Subcutaneous abdominal adipose tissue (tissue), 5 donors: Measurements from ENCODE around the gene NME9.
A peak's percentile ranks its signal among the peaks of the same experiment; 100 is the strongest.

ENCODE experiments used
- H3K27ac ChIP-seq: one replicate; pipeline ENCODE4 v1.7.0; 2013; ENCODE audit warnings: low read depth, mild to moderate bottlenecking, inconsistent platforms, low read length, moderate library complexity
- H3K27me3 ChIP-seq, 5 donors: one replicate each; pipeline ENCODE4 v1.7.0; 2013; ENCODE audit warnings: low read length in 5 of 5, inconsistent platforms in 1 of 5; ENCODE audit not compliant: control insufficient read depth in 5 of 5, insufficient read depth in 4 of 5
- H3K36me3 ChIP-seq, 5 donors: one replicate each; pipeline ENCODE4 v1.7.0; 2013; ENCODE audit warnings: low read length in 5 of 5; ENCODE audit not compliant: control insufficient read depth in 5 of 5, insufficient read depth in 5 of 5
- H3K4me1 ChIP-seq, 5 donors: one replicate each; pipeline ENCODE4 v1.7.0; 2013; ENCODE audit warnings: low read length in 5 of 5, mild to moderate bottlenecking in 3 of 5, moderate library complexity in 1 of 5; ENCODE audit not compliant: control insufficient read depth in 5 of 5, insufficient read depth in 5 of 5
- H3K4me3 ChIP-seq, 5 donors: one replicate each; pipeline ENCODE4 v1.7.0; 2013; ENCODE audit warnings: low read length in 5 of 5, low read depth in 1 of 5
- H3K9ac ChIP-seq, 5 donors: one replicate each; pipeline ENCODE4 v1.7.0; 2013; ENCODE audit warnings: low read length in 5 of 5, mild to moderate bottlenecking in 4 of 5, moderate library complexity in 3 of 5
- H3K9me3 ChIP-seq, 5 donors: one replicate each; pipeline ENCODE4 v1.7.0; 2013; ENCODE audit warnings: low read length in 5 of 5; ENCODE audit not compliant: control insufficient read depth in 5 of 5
- donor health status: healthy.
- donor health status: healthy.
- donor health status: healthy.
- donor health status: healthy.
- donor health status: healthy.

NME9 gene

GRCh38 chr3:138355071-138355470, 25.4 kb upstream of the NME9 start:
- H3K4me3 ChIP-seq: no peak overlapping the region
- H3K36me3 ChIP-seq: peaks cover 0 to 12% (median 8%) of the 10 kb centered on the region in 5 donors
- H3K27me3 ChIP-seq: no peaks in the 10 kb centered on the region
- H3K27ac ChIP-seq: no peak overlapping the region
- H3K9me3 ChIP-seq: no peaks in the 10 kb centered on the region
- H3K9ac ChIP-seq: peak overlapping the region in 1 of 5 donors; percentile 38
- H3K4me1 ChIP-seq: peaks cover 13 to 89% (median 76%) of the 10 kb centered on the region in 5 donors

DNA sequence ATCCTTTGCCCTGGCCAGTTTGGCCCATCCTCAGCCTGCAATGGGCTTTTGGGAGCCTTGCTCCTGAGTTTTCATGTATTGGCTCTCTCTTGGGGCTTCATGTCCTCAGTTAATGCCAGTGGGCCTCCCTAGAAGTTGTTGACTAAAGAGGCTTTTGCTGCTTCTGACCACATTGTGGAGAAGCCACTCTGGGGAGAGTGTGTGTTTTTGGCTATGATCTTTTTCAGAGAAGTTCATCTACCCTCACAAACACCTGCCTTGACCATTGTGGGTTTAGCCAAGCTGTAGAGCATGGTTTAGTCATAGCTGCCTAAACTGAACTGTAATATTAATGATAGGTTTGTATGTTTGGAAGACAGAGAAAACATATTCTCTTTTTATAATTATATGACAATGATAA, 24.7 kb upstream of the NME9 start:
- H3K4me1 ChIP-seq: peaks cover 9 to 89% (median 76%) of the 10 kb centered on the region in 5 donors
- no peak overlapping the region for H3K27ac ChIP-seq

DNA sequence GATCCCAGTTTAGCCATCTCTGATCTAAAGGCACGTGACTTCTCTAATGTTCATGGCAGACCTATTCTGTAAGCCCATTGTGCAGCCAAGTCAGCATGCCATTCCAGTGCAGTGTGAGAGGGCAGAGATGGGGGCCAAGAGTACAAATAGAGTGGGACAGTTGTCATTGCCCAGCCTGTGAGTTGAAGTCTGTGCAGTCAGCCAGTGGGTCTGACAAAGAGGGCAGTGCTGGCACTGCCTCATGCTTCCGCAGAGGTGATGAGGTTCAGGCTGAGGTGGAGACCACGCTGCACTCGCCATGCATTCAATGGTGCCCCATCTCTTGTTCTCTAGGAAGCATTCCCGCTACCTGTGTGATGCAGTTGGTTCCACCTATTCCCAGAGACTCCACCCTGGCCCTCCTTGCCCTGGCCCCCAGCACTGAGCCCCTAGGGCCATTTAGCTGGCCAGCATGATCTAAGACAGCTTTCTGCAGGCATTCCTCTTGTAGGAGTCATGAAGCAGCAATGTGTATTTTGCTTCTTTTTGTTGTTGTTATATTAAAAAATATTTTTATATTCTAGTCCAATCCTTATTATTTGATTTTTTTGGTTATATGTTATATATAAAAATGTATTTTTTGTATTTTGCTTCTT, 22.4 kb upstream of the NME9 start:
- Histone ChIP-seq H3K27me3 (no peaks in the 10 kb centered on the region), H3K4me3 (peak overlapping the region in 1 of 5 donors; percentile 26), H3K9ac (no peak overlapping the region), H3K9me3 (no peaks in the 10 kb centered on the region), H3K27ac (peak overlapping the region; percentile 80), H3K36me3 (peaks cover 0 to 12% (median 8%) of the 10 kb centered on the region in 5 donors), H3K4me1 (peaks cover 7 to 75% (median 63%) of the 10 kb centered on the region in 5 donors)

More for the DNA sequence above, 24.7 kb upstream of the NME9 start:
- H3K27me3 ChIP-seq: no peaks in the 10 kb centered on the region
- H3K9me3 ChIP-seq: no peaks in the 10 kb centered on the region
- H3K36me3 ChIP-seq: peaks cover 0 to 12% (median 8%) of the 10 kb centered on the region in 5 donors
- no peak overlapping the region for H3K4me3 ChIP-seq
- no peak overlapping the region for H3K9ac ChIP-seq

DNA sequence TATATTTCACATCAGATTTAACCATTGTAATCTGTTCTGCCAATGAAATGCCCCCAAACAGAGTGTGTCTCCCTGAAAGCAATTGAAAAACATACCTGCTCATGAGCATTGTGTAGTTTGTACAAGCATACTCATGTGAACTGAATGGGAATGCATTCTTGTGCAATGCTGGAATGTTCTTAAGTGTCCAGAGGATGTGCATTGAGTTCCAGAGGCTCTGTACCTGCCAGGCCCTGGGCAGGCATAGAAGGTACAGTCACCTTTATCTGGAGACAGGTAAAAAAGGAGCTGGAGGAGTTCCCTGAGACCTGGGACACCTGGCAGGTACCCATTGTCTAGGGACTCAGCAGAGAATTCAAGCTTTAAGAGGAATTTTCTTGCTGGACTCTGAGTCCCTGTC, 21.5 kb upstream of the NME9 start:
- H3K4me3 ChIP-seq: peak overlapping the region in 2 of 5 donors; percentile 26 to 98

GRCh38 chr3:138349926-138350665, 20.4 kb upstream of the NME9 start:
- Histone ChIP-seq H3K9me3 (no peaks in the 10 kb centered on the region), H3K36me3 (peaks cover 0 to 2% (median under 1%) of the 10 kb centered on the region in 5 donors), H3K27ac (peak overlapping the region; percentile 80), H3K4me3 (peak overlapping the region; percentile 65 to 98 (median 83)), H3K9ac (peak overlapping the region in 4 of 5 donors; percentile 58 to 91 (median 75)), H3K27me3 (no peaks in the 10 kb centered on the region), H3K4me1 (peaks cover 7 to 66% (median 55%) of the 10 kb centered on the region in 5 donors)

More for the DNA sequence above, 21.5 kb upstream of the NME9 start:
- no peaks in the 10 kb centered on the region for H3K27me3 ChIP-seq
- H3K9me3 ChIP-seq: no peaks in the 10 kb centered on the region
- H3K4me1 ChIP-seq: peaks cover 7 to 68% (median 58%) of the 10 kb centered on the region in 5 donors
- H3K27ac ChIP-seq: peak overlapping the region; percentile 80
- peaks cover 0 to 12% (median 7%) of the 10 kb centered on the region in 5 donors for H3K36me3 ChIP-seq
- H3K9ac ChIP-seq: peak overlapping the region in 2 of 5 donors; percentile 25 to 69

GRCh38 chr3:138348754-138349739, 19.4 kb upstream of the NME9 start:
- H3K4me3 ChIP-seq: peak overlapping the region; percentile 65 to 98 (median 83)
- peak overlapping the region; percentile 80 for H3K27ac ChIP-seq
- no peaks in the 10 kb centered on the region for H3K9me3 ChIP-seq
- peak overlapping the region; percentile 81 to 92 (median 84) for H3K9ac ChIP-seq
- H3K36me3 ChIP-seq: no peaks in the 10 kb centered on the region
- no peaks in the 10 kb centered on the region for H3K27me3 ChIP-seq
- H3K4me1 ChIP-seq: peaks cover 7 to 57% (median 50%) of the 10 kb centered on the region in 5 donors

DNA sequence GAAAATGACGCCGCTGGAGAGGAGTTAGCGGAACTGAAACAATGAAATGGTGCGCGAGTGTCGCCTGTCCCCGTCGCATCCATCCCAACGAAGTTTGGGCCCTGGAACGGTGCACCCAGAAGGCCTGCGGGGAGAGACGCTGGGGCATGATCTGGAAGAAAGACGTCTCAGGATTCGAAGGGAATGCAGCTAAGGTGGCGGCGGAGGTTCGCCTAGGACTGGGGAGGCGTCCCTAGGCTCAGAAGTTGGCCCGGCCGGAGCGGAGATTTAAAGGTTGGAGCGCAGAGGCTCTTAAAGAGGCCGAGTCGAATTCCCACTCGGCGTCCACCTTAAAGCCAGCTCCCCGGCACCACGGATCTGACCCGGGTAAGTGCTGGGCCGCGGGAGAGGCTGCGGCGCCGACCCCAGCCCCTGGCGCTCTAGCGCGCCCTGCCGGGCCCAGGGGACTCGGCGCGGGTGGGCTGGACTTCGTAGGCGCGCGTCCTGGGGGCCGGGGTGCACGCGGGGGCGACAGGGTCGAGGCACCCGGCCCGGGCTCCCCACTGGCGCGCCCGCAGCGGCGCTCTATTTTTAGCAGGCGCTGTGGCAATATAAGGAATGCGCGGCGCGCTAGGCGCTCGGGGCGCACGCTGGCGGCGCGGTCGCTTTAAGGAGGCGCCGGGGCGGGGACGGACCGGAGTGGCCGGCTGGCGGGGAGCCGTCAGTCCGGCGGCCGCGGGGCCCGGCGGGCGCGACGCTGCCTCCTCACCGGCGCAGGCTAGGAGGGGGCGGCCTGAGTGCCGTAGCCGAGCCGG, 18.5 kb upstream of the NME9 start, which contains the start of gene MRAS:
Gene MRAS (plus strand): TSS at position 620 of the 794 bp plus-strand sequence. CDS start 24,305 bp downstream, outside the sequence.
- Histone ChIP-seq H3K27me3 (no peaks in the 10 kb centered on the region), H3K27ac (peak within 1 kb of the TSS; percentile 80), H3K9me3 (no peaks in the 10 kb centered on the region), H3K9ac (peak within 1 kb of the TSS; percentile 81 to 92 (median 84)), H3K36me3 (no peaks in the 10 kb centered on the region), H3K4me3 (peak within 1 kb of the TSS; percentile 65 to 98 (median 83)), H3K4me1 (peaks cover 7 to 54% (median 48%) of the 10 kb centered on the region in 5 donors)

DNA sequence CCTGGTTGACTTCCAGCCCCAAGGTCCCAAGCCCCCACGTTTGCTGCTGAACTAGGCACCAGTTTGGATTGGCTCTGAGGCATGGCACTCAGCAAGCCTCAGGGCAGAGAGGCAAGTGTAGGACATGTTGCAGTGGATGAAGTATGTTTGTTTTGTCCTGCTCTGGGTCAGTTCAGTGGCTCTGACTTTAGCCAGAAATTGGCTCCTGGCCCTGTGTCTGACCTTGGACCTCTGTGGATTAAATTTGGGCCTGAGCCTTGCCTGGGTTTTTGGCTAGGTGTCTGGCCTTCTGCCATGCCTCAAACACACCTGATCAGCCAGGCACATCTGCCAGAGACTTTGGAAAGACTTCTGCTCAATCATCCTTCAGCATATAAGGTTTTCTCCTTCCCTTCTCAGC, 15.1 kb upstream of the NME9 start:
- Histone ChIP-seq H3K36me3 (no peaks in the 10 kb centered on the region), H3K4me3 (no peak overlapping the region), H3K9me3 (no peaks in the 10 kb centered on the region), H3K9ac (no peak overlapping the region), H3K27me3 (no peaks in the 10 kb centered on the region), H3K4me1 (peaks cover 0 to 22% (median 16%) of the 10 kb centered on the region in 5 donors), H3K27ac (no peak overlapping the region)

GRCh38 chr3:138340511-138340910, 10.9 kb upstream of the NME9 start:
- Histone ChIP-seq H3K9me3 (no peaks in the 10 kb centered on the region), H3K9ac (no peak overlapping the region), H3K36me3 (no peaks in the 10 kb centered on the region), H3K4me3 (no peak overlapping the region), H3K27ac (no peak overlapping the region), H3K4me1 (peaks cover 0 to 10% (median 6%) of the 10 kb centered on the region in 5 donors), H3K27me3 (no peaks in the 10 kb centered on the region)
